ENCODE data around the gene EXOSC5.

EXOSC5 gene

GRCh38 chr19:41427647-41428480 lies 30.7 kb upstream of the EXOSC5 start:
- peak overlapping the region; percentile 39 for H3K4me3 ChIP-seq (ENCODE audit: low read depth, low read length)
- DNase-seq (ENCODE audit: low read depth) = no peak

- peak; percentile 30 for DNase-seq (ENCODE audit: low read depth)
- peak within 1 kb of the TSS; percentile 39 for H3K4me3 ChIP-seq (ENCODE audit: low read depth, low read length)
These were observed 29.9 kb upstream of the EXOSC5 start, which contains the start of gene B3GNT8 for GRCh38 chr19:41426952-41427646. Gene B3GNT8, minus strand, starts transcription at chr19:41427374. Its CDS starts 596 bp downstream, at chr19:41426778.

GRCh38 chr19:41426116-41426841 lies 29.1 kb upstream of the EXOSC5 start:
- H3K4me3 ChIP-seq (ENCODE audit: low read depth, low read length) = no peak overlapping the region
- DNase-seq (ENCODE audit: low read depth) = no peak

- no peak for DNase-seq (ENCODE audit: low read depth)
- no peak overlapping the region for H3K4me3 ChIP-seq (ENCODE audit: low read depth, low read length)
These were observed 28.3 kb upstream of the EXOSC5 start for GRCh38 chr19:41425174-41426115.

- H3K4me3 ChIP-seq (ENCODE audit: low read depth, low read length) = no peak overlapping the region
- DNase-seq (ENCODE audit: low read depth) = no peak
These were observed 27.4 kb upstream of the EXOSC5 start for GRCh38 chr19:41424335-41425173.

- no peak for DNase-seq (ENCODE audit: low read depth)
- H3K4me3 ChIP-seq (ENCODE audit: low read depth, low read length) = no peak overlapping the region
These were observed 25.8 kb upstream of the EXOSC5 start for GRCh38 chr19:41422955-41423354.

GRCh38 chr19:41422456-41422855 lies 25.3 kb upstream of the EXOSC5 start:
- no peak for DNase-seq (ENCODE audit: low read depth)
- no peak overlapping the region for H3K4me3 ChIP-seq (ENCODE audit: low read depth, low read length)

GRCh38 chr19:41421973-41422372 lies 24.8 kb upstream of the EXOSC5 start:
- no peak overlapping the region for H3K4me3 ChIP-seq (ENCODE audit: low read depth, low read length)
- DNase-seq (ENCODE audit: low read depth) = no peak

GRCh38 chr19:41421314-41421713 lies 24.2 kb upstream of the EXOSC5 start:
- no peak for DNase-seq (ENCODE audit: low read depth)

GRCh38 chr19:41420101-41420880 lies 23.1 kb upstream of the EXOSC5 start:
- DNase-seq (ENCODE audit: low read depth) = no peak

More at GRCh38 chr19:41421314-41421713, 24.2 kb upstream of the EXOSC5 start:
- H3K4me3 ChIP-seq (ENCODE audit: low read depth, low read length) = no peak overlapping the region

GRCh38 chr19:41416194-41416674 lies 19.1 kb upstream of the EXOSC5 start:
- no peak for DNase-seq (ENCODE audit: low read depth)
- no peak overlapping the region for H3K4me3 ChIP-seq (ENCODE audit: low read depth, low read length)

More at GRCh38 chr19:41420101-41420880, 23.1 kb upstream of the EXOSC5 start:
- no peak overlapping the region for H3K4me3 ChIP-seq (ENCODE audit: low read depth, low read length)

GRCh38 chr19:41415154-41415571 lies 18.0 kb upstream of the EXOSC5 start:
- no peak for DNase-seq (ENCODE audit: low read depth)
- no peak overlapping the region for H3K4me3 ChIP-seq (ENCODE audit: low read depth, low read length)

- DNase-seq (ENCODE audit: low read depth) = no peak
- no peak overlapping the region for H3K4me3 ChIP-seq (ENCODE audit: low read depth, low read length)
These were observed 17.3 kb upstream of the EXOSC5 start for GRCh38 chr19:41414461-41414860.

GRCh38 chr19:41413947-41414346 lies 16.8 kb upstream of the EXOSC5 start:
- no peak overlapping the region for H3K4me3 ChIP-seq (ENCODE audit: low read depth, low read length)
- DNase-seq (ENCODE audit: low read depth) = no peak

GRCh38 chr19:41412953-41413352 lies 15.8 kb upstream of the EXOSC5 start:
- no peak for DNase-seq (ENCODE audit: low read depth)
- no peak overlapping the region for H3K4me3 ChIP-seq (ENCODE audit: low read depth, low read length)

- H3K4me3 ChIP-seq (ENCODE audit: low read depth, low read length) = no peak overlapping the region
- no peak for DNase-seq (ENCODE audit: low read depth)
These were observed 14.8 kb upstream of the EXOSC5 start for GRCh38 chr19:41411968-41412265.

Data from skeletal muscle cell (primary cell).